Neuronal stem cell (in vitro differentiated cells): ENCODE measurements around the gene EMB.
A peak's percentile ranks its signal among the peaks of the same experiment; 100 is the strongest.

Source experiments
- DNase-seq: peaks from one replicate; pipeline ENCODE4 v3.0.0-alpha.2; 2013; ENCODE audit warnings: low spot score
- H2AFZ ChIP-seq: one replicate; pipeline ENCODE4 v1.6.1; 2013; ENCODE audit warnings: mild to moderate bottlenecking, low read length, inconsistent platforms
- H2AK5ac ChIP-seq: 2 replicates; pipeline ENCODE4 v1.6.1; 2013; ENCODE audit warnings: low read depth, mild to moderate bottlenecking, inconsistent platforms, low read length, moderate library complexity, mixed read lengths
- H2BK120ac ChIP-seq: 2 replicates; pipeline ENCODE4 v1.6.1; 2013; ENCODE audit warnings: low read depth, mild to moderate bottlenecking, inconsistent platforms, low read length, moderate library complexity, mixed read lengths
- H2BK12ac ChIP-seq: one replicate; pipeline ENCODE4 v1.6.1; 2013; ENCODE audit warnings: low read length, inconsistent platforms
- H2BK15ac ChIP-seq: 2 replicates; pipeline ENCODE4 v1.6.1; 2013; ENCODE audit warnings: mild to moderate bottlenecking, low read length, inconsistent platforms, mixed read lengths
- H2BK5ac ChIP-seq: one replicate; pipeline ENCODE4 v1.6.1; 2013; ENCODE audit warnings: inconsistent platforms, mild to moderate bottlenecking, low read length, moderate library complexity
- H3K14ac ChIP-seq: one replicate; pipeline ENCODE4 v1.6.1; 2013; ENCODE audit warnings: low read length, inconsistent platforms
- H3K18ac ChIP-seq: 2 replicates; pipeline ENCODE4 v1.6.1; 2013; ENCODE audit warnings: low read length, inconsistent platforms
- H3K23ac ChIP-seq: 2 replicates; pipeline ENCODE4 v1.6.1; 2013; ENCODE audit warnings: low read depth, mild to moderate bottlenecking, mixed read lengths, low read length, inconsistent platforms; ENCODE audit not compliant: poor library complexity
- H3K27ac ChIP-seq: replicated peaks from 3 replicates; pipeline ENCODE4 v1.5.1; 2013; ENCODE audit warnings: low read length, inconsistent platforms
- H3K27me3 ChIP-seq, 3 experiments: 2 replicates each; pipeline ENCODE4 v1.6.1; 2013; ENCODE audit warnings: low read length in 3 of 3, mild to moderate bottlenecking in 2 of 3, inconsistent platforms in 1 of 3, low read depth in 1 of 3, mixed read lengths in 1 of 3, moderate library complexity in 1 of 3; ENCODE audit not compliant: control insufficient read depth in 3 of 3, insufficient read depth in 3 of 3
- H3K36me3 ChIP-seq, 2 donors: replicated peaks in 1 of 2; 2 replicates each; pipeline ENCODE4 v1.6.1; 2013; ENCODE audit warnings: low read length in 2 of 2; ENCODE audit not compliant: control insufficient read depth in 2 of 2, insufficient read depth in 2 of 2
- H3K4ac ChIP-seq: 2 replicates; pipeline ENCODE4 v1.6.1; 2013; ENCODE audit warnings: inconsistent platforms, mild to moderate bottlenecking, low read length, moderate library complexity
- H3K4me1 ChIP-seq, 2 donors: 1 replicate in 1 of 2; 2 replicates in 1 of 2; pipeline ENCODE4 v1.6.1; 2013; ENCODE audit warnings: low read length in 2 of 2, low read depth in 1 of 2; ENCODE audit not compliant: control insufficient read depth in 2 of 2, insufficient read depth in 1 of 2
- H3K4me2 ChIP-seq: one replicate; pipeline ENCODE4 v1.6.1; 2013; ENCODE audit warnings: mild to moderate bottlenecking, low read length, inconsistent platforms; ENCODE audit not compliant: insufficient read depth, poor library complexity, severe bottlenecking
- H3K4me3 ChIP-seq, 2 donors: 2 replicates each; pipeline ENCODE4 v1.5.1; 2013; ENCODE audit warnings: low read length in 2 of 2, mild to moderate bottlenecking in 2 of 2, inconsistent platforms in 1 of 2, moderate library complexity in 1 of 2
- H3K79me1 ChIP-seq: one replicate; pipeline ENCODE4 v1.6.1; 2013; ENCODE audit warnings: low read depth, mild to moderate bottlenecking, inconsistent platforms, low read length, moderate library complexity
- H3K9ac ChIP-seq: one replicate; pipeline ENCODE4 v1.6.1; 2013; ENCODE audit warnings: mild to moderate bottlenecking, low read depth, low read length, inconsistent platforms; ENCODE audit not compliant: poor library complexity
- H3K9me3 ChIP-seq, 2 donors: replicated peaks in 1 of 2; 2 replicates each; pipeline versions ENCODE3 to v1.6.1; 2013; ENCODE audit warnings: low read length in 2 of 2, mild to moderate bottlenecking in 2 of 2, inconsistent platforms in 1 of 2, low read depth in 1 of 2, mixed read lengths in 1 of 2, moderate library complexity in 1 of 2; ENCODE audit not compliant: control insufficient read depth in 2 of 2, insufficient read depth in 1 of 2
- H4K8ac ChIP-seq: one replicate; pipeline ENCODE4 v1.6.1; 2013; ENCODE audit warnings: low read depth, mild to moderate bottlenecking, inconsistent platforms, low read length, moderate library complexity
- H4K91ac ChIP-seq: one replicate; pipeline ENCODE4 v1.6.1; 2013; ENCODE audit warnings: low read length, low read depth, mild to moderate bottlenecking, inconsistent platforms; ENCODE audit not compliant: poor library complexity
- WGBS, 2 donors: extraction: QIAGEN DNeasy Blood & Tissue Kit; methylation state at CpG; one replicate each; pipeline ENCODE4 v1.1.7; 2013; ENCODE audit warnings: missing lambda C conversion rate in 2 of 2, mixed read lengths in 1 of 2; ENCODE audit not compliant: insufficient read length in 2 of 2, insufficient replicate concordance in 1 of 2; ENCODE audit errors: extremely low coverage in 2 of 2; 5-methylcytosine and 5-hydroxymethylcytosine counted together

The EMB gene

GRCh38 chr5:50352382-50352781, 88.7 kb downstream of the EMB start:
- Histone ChIP-seq H3K4me2 (no peak overlapping the region), H3K23ac (no peak overlapping the region), H4K8ac (no peak overlapping the region), H3K9ac (no peak overlapping the region), H3K14ac (no peak overlapping the region), H4K91ac (no peak overlapping the region), H3K36me3 (no peaks in the 10 kb centered on the region), H3K27me3 (peaks cover 0 to 2% (median 0%) of the 10 kb centered on the region in 3 experiments), H2BK5ac (no peak overlapping the region), H2BK120ac (no peak overlapping the region), H3K9me3 (peaks cover 0 to 2% of the 10 kb centered on the region in 2 donors), H3K18ac (no peak overlapping the region), H3K4me3 (no peak overlapping the region), H3K4ac (no peak overlapping the region), H3K79me1 (no peaks in the 10 kb centered on the region), H2BK12ac (no peak overlapping the region), H2BK15ac (no peak overlapping the region), H2AK5ac (no peak overlapping the region), H3K4me1 (no peaks in the 10 kb centered on the region), H3K27ac (no peak overlapping the region), H2AFZ (peak overlapping the region; percentile 17)
- WGBS, 2 donors, result no CpG with 5 or more reads among the region's 2 CpGs
- no peak for DNase-seq
